GM18867 (cell line): ENCODE data around the gene FBXO22.
"Not testable (repeated sequence)": the region's sequence is repeated elsewhere in the genome, so short reads cannot be mapped to it uniquely, and the experiment has no call there.

Source experiments
- ATAC-seq: cut with Tn5 transposase; IDR thresholded peaks from one replicate; pipeline ENCODE4 v1.9.1; 2021; ENCODE audit warnings: mild to moderate bottlenecking, moderate library complexity; ENCODE audit not compliant: unreplicated experiment

The FBXO22 gene

DNA sequence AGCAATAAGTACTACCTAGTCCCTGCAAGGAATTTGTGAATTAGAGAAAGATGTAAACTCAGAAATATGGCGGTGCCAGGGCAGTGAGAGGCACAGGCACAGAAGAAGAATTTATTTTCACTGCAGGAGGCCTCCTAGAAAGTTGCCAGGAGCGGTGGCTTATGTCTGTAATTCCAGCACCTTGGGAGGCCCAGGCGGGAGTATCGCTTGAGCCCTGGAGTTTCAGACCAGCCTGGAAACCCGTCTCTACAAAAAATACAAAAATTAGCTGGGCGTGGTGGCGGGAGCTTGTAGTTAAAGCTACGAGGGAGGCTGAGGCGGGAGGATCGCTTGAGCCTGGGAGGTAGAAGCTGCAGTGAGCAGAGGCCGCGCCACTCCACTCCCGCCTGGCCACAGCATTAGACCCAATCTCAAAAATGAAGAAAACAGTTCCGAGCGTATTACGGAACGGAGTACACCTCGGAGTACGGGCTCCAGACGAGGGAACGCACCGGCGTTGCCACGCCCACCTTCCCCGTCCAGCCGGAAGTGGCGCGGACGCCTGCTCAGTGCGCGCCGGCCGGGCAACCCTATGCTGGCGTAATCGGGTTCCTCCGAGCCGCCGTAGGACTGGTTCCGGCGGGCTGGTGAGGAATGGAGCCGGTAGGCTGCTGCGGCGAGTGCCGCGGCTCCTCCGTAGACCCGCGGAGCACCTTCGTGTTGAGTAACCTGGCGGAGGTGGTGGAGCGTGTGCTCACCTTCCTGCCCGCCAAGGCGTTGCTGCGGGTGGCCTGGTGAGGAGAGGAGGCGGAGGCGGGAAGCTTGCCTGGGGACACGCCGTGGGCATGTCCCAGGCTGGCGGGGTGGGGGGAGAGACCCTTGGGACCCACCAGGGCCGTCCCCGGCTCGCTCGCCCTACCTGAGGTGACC, at the start of gene FBXO22:
TSS of gene FBXO22 (plus strand) at position 548 of the 909 bp plus-strand sequence. CDS start at position 634, 86 bp downstream.
- peak; percentile 91 for ATAC-seq

GRCh38 chr15:75857886-75858285, 45.8 kb upstream of the FBXO22 start:
- no peak for ATAC-seq

GRCh38 chr15:75861750-75862402, 41.8 kb upstream of the FBXO22 start:
- no peak for ATAC-seq

- ATAC-seq = no peak
Measured at GRCh38 chr15:75862796-75863195, 40.9 kb upstream of the FBXO22 start.

DNA sequence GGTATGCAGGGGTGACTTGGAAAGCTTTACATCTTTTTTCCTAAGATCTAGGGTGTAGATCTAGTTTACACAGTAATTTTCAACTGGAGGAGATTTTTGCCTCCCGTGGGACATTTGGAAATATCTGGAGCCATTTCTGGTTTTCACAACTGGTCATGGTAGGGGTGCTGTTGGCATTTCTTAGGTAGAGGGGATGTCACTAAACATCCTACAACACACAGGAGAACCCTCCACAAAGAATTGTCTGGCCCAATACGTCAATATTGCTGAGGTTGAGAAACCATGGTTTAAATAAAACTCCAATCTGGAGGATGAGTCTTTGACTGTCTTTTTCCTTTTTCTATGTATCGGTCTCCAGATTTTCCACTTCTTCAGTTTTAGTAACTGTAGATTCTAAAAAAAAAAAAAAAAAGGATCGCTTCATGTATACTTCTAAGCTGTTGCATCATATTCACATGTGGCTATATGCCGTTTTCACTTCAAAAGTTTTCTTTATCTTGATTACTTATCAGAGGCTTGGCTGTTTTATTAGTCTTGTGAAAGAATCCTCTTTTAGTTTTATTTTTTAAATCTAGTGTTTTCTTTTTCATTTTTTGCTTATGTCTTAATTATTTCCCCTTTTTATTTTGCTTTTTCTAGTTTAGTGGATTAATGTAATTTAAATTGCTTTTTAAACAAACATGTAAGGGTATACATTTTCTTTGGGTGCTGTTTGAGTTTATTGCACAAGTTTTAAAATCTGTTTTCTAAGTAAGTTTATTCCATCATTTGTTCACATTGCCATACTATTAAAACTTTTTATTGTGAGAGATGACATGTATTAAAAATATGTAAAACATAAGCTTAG, 39.2 kb upstream of the FBXO22 start:
- no peak for ATAC-seq

DNA sequence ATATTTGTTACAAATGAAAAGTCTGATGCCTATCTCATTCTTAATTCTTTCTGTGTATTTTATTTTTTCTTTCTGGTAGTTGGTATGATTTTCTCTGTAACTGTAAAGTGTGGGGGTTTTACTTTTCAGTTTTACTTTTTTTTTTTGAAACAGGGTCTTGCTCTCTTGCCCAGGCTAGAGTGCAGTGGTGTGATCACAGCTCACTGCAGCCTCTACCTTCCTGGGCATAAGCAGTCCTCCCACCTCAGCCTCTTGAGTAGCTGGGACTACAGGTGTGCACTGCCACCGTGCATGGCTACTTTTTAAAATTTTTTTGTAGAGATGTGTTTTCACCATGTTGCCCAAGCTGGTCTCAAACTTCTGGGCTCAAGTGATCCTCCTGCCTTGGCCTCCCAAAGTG, 37.6 kb upstream of the FBXO22 start:
- ATAC-seq = not testable (repeated sequence)

- no peak for ATAC-seq
Measured at GRCh38 chr15:75866916-75867315, 36.8 kb upstream of the FBXO22 start.

- ATAC-seq = no peak
Measured at GRCh38 chr15:75867449-75867848, 36.2 kb upstream of the FBXO22 start.

- no peak for ATAC-seq
Measured at GRCh38 chr15:75868019-75868418, 35.7 kb upstream of the FBXO22 start.

- ATAC-seq = no peak
Measured at GRCh38 chr15:75869446-75869845, 34.2 kb upstream of the FBXO22 start.

GRCh38 chr15:75871589-75871988, 32.1 kb upstream of the FBXO22 start:
- ATAC-seq = not testable (repeated sequence)

DNA sequence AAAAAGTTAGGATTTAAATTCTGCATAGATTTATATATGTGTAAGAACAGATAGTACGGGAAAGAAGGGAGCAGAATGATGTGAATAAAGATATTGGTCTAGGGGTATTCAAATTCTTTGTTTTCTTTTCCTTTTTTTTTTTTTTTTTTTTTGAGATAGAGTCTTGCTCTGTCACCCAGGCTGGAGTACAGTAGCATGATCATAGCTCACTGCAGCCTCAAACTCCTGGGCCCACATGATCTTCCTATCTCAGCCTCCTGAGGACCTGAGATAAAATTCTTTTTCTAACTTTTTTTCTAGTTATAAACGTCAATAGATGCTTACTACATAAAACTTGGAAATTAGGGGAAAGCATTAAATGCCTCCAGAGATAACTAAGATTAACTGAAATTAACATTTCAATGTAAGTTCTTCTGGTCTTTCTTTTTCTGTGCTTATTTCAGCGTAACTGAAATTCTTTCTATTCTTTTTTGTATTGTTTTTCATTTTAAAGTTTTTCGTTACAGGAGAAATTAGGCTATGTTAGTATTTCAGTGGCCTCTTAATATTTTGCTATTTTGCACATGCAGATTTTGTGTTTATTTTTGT, 31.2 kb upstream of the FBXO22 start:
- no peak for ATAC-seq

- no peak for ATAC-seq
Measured at GRCh38 chr15:75884041-75884440, 19.6 kb upstream of the FBXO22 start.

- ATAC-seq = no peak
Measured at GRCh38 chr15:75887178-75887577, 16.5 kb upstream of the FBXO22 start.

DNA sequence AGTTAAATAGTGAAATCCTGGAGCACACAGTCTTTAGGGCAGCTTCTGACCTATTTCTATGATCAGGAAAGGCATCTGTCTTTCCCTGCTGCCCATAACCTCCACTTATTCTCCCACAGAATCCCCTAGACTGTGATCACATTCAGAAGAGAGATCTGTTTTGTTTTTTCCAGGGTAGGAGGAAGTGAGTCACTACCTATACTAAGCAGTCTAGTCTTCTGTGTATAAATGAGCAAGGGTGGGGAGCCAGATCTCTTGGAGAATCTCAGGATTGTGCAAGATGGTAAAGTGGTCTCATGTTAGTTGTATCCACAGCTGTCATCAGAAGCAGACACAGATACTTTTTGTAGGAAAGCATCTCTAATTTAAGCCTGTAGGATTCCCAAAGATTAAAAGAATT, 11.8 kb upstream of the FBXO22 start:
- ATAC-seq = no peak

GRCh38 chr15:75895731-75896130, 7.9 kb upstream of the FBXO22 start:
- ATAC-seq = no peak

DNA sequence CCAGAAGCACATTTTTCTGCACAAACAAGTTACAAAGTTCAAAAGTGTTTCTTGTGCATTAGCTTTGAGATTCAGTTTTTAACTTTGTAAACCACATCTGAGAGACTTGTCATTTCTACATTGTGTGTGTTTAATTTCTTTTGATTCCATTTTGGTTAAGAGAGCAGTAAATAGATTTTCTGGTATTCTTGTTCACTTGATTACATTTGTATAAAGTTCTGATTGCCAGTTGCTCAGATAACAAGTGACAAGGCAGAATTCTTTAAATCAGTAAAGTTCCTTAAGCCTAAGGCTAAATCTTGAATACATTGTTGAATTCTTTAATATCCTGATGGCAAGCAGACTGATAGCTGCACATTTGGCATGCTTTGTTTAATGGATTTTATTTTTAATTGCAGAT, 3.1 kb upstream of the FBXO22 start:
- no peak for ATAC-seq

DNA sequence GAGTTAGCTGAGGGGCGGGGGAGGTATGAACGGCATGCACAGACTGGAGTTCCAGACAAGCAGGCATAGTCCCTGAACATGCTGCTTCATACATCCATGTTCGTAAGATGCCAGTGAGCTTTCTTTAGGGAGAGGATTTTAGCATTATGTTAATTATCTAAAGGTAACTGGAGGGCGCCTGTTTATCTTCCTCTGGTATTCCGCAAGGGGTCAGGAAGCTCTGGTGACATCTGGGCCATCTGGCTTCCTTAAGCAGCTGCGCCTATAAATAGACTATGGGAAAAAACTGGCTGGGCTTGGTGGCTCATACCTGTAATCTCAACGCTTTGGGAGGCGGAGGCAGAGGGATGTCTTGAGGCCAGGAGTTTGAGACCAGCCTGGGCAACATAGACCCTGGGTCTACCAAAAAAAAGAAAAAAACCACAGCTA, 1.5 kb upstream of the FBXO22 start:
- no peak for ATAC-seq

DNA sequence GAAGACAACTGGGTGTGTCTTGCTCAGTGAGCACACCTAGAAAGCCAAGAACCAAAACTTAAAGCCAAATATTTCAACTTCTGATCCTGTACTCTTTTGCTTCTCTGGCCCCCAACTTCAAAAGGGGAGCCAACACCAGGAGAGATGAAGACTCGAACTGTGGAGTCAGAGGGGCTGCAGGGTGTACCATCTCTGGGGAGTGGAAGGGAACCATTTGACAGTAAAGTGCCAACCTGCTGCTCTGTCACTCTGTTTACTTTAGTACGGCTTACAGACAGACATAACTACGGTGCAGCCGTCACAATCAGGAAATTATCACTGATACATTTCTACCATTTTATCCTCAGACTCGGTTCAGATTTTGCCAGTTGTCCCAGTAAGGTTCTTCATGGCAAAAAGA, 1.6 kb downstream of the FBXO22 start:
- no peak for ATAC-seq

GRCh38 chr15:75910355-75910754, 6.7 kb downstream of the FBXO22 start:
- not testable (repeated sequence) for ATAC-seq

GRCh38 chr15:75916978-75917377, 13.3 kb downstream of the FBXO22 start:
- no peak for ATAC-seq
